GM12874 (cell line): ENCODE data around the gene CA12.

Experiments
- TF ChIP-seq, protein P1 (sequence below): IDR thresholded peaks from 2 replicates; pipeline ENCODE4 v1.5.1; 2011; ENCODE audit warnings: low read depth, mild to moderate bottlenecking, control low read depth, low read length, moderate library complexity; ENCODE audit not compliant: insufficient read depth

CA12 gene

DNA sequence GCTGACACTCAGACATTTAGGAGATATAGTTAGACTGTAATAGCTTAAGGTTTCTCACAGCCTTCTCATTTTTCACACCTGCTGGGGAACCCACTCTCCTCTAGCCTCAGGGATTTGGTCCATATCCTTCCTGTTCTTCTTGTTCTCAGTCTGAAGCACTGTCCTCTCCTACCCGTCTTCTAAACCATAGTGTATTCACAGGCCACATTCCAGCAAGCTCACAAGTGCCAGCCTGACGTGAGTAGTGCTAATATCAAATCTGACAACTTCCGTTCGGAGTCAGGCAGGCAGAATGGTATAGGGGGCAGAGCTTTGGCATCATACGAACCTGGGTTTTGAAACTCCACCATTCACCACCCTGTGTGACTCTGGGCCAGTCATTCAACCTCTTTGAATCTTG is 6.9 kb upstream of the CA12 start:
- TF ChIP-seq, protein P1, sequence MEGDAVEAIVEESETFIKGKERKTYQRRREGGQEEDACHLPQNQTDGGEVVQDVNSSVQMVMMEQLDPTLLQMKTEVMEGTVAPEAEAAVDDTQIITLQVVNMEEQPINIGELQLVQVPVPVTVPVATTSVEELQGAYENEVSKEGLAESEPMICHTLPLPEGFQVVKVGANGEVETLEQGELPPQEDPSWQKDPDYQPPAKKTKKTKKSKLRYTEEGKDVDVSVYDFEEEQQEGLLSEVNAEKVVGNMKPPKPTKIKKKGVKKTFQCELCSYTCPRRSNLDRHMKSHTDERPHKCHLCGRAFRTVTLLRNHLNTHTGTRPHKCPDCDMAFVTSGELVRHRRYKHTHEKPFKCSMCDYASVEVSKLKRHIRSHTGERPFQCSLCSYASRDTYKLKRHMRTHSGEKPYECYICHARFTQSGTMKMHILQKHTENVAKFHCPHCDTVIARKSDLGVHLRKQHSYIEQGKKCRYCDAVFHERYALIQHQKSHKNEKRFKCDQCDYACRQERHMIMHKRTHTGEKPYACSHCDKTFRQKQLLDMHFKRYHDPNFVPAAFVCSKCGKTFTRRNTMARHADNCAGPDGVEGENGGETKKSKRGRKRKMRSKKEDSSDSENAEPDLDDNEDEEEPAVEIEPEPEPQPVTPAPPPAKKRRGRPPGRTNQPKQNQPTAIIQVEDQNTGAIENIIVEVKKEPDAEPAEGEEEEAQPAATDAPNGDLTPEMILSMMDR, result no peak

DNA sequence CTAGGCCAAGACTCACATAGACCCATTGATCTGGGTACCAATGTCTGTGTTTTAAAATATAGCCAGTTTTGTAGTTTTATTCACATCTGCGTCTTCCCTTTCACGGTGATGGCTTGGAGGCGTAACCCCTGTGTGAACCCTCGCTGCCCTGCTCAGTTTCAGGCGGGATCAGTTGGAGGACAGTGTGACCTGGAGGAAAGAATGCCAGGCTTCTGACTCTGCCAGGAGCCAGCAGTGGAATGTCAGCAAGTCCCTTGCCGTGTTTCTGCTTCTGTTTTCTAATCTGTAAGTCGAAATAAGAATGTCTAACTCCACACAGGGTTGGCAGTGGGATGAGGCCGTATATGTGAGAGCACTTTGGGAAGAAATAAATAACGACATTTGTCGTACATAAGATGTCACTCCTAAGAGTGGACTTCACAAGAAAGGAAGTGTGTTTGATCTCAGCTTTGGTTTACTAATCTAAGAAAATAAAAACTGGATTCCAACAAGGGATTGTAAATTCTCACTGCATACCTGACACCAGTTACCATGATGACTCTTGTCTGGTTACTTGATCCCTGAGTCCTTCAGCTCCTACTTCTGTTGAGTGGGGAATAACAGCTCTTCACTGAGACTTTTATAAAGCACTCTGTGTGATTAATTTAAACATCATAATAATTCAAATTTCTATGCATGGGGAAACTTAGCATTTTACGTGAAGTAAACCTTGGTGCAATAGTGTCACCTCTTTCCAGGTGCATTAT is 6.3 kb upstream of the CA12 start:
- TF ChIP-seq, protein P1, result no peak

DNA sequence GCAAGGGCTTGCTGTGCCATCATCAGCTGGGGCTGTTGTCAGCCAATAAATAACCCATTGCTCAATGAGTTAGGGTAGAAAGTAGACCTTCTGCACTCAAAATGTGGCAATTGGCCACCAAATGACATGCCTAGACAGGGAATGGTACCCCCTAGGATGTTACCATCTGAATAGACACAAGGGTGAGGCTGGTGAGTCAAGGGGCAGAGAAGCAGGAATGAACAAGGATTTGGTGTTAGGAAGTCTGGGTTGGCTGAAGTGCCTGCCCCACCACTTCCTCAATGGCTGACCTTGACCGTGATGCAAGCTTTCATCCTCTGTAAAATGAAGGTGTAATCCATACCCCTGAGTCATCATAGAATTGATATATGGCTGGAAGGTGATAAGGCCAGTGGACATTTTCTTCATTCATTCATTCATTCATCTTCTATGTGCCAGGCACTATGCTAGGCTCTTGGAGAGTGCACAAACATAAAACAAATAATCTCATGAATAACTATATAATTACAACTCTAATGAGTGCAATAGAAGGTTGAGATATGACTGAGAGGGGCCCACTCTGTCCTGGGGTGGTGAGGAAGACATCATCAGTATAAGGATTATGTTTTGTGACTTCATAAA is 4.4 kb upstream of the CA12 start:
- TF ChIP-seq, protein P1, result no peak

GRCh38 chr15:63384906-63385305 is 3.3 kb upstream of the CA12 start:
- TF ChIP-seq, protein P1, result no peak

DNA sequence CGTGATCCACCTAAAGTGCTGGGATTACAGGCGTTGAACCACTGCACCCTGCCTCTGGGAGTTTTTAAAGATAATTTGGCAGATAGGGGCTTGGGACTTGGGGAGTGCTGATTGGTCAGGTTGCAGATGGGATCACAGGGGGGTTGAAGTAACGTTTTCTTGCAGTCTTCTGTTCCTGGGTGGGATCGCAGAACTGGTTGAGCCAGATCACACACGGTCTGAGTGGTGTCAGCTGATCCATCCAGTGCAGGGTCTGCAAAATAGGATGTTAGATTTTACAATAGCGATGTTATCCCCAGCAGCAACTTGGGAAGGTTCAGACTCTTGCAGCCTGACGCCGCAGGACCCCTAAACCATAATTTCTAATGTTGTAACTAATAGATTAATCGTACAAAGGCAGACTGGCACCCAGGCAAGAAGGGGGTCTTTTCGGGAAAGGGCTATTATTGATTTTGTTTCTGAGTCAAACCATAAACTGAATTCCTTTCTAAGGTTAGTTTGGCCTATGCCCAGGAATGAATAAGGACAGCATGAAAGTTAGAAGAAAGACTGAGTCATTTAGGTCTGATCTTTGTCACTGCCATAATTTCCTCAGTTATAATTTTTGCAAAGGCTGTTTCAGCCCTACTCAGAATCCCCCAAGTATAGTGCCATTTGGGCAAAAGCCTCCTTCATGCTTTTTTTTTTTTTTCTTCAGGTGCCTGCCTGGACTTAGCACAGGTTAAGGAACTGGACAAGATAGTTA is 1.5 kb upstream of the CA12 start:
- TF ChIP-seq, protein P1, result no peak

GRCh38 chr15:63380808-63381282 is 801 bp downstream of the CA12 start:
- TF ChIP-seq, protein P1, result no peak

GRCh38 chr15:63380151-63380807 is 1.4 kb downstream of the CA12 start:
- TF ChIP-seq, protein P1, result no peak
